ENCODE results near the gene MCF2L.
"Not testable (repeated sequence)": the region's sequence is repeated elsewhere in the genome, so short reads cannot be mapped to it uniquely, and the experiment has no call there.

Gene MCF2L

GRCh38 chr13:113018676-113019465 is 49.9 kb downstream of the MCF2L start:
- DNase-seq = no peak

- no peak for DNase-seq
Measured at GRCh38 chr13:113020323-113021080, 51.5 kb downstream of the MCF2L start.

GRCh38 chr13:113021391-113021790 is 52.4 kb downstream of the MCF2L start:
- no peak for DNase-seq

- no peak for DNase-seq
Measured at GRCh38 chr13:113021811-113022210, 52.8 kb downstream of the MCF2L start.

GRCh38 chr13:113022391-113022744 is 53.4 kb downstream of the MCF2L start:
- DNase-seq = no peak

GRCh38 chr13:113022745-113023574 is 53.9 kb downstream of the MCF2L start:
- DNase-seq = no peak

- no peak for DNase-seq
Measured at GRCh38 chr13:113023694-113024430, 54.8 kb downstream of the MCF2L start.

- DNase-seq = no peak
Measured at GRCh38 chr13:113024466-113024865, 55.5 kb downstream of the MCF2L start.

- DNase-seq = no peak
Measured at GRCh38 chr13:113026391-113026910, 57.4 kb downstream of the MCF2L start.

GRCh38 chr13:113027095-113027494 is 58.1 kb downstream of the MCF2L start:
- no peak for DNase-seq

GRCh38 chr13:113027566-113027965 is 58.6 kb downstream of the MCF2L start:
- no peak for DNase-seq

- DNase-seq = no peak
Measured at GRCh38 chr13:113028336-113029060, 59.5 kb downstream of the MCF2L start.

GRCh38 chr13:113029061-113029445 is 60.0 kb downstream of the MCF2L start:
- DNase-seq = no peak

GRCh38 chr13:113029487-113030258 is 60.7 kb downstream of the MCF2L start:
- DNase-seq = no peak

- not testable (repeated sequence) for DNase-seq
Measured at GRCh38 chr13:113030259-113030640, 61.2 kb downstream of the MCF2L start.

- no peak for DNase-seq
Measured at GRCh38 chr13:113031465-113031864, 62.5 kb downstream of the MCF2L start.

GRCh38 chr13:113032291-113032690 is 63.3 kb downstream of the MCF2L start:
- DNase-seq = no peak

GRCh38 chr13:113033054-113033850 is 64.2 kb downstream of the MCF2L start:
- DNase-seq = no peak

GRCh38 chr13:113034451-113035212 is 65.6 kb downstream of the MCF2L start:
- no peak for DNase-seq

Measured in NCI-H1417 treated with DMSO at 0.1 percent for 48 hours (cell line).